AG09309 (cell line): ENCODE results near the gene EPHB1.
"Not testable (repeated sequence)": the region's sequence is repeated elsewhere in the genome, so short reads cannot be mapped to it uniquely, and the experiment has no call there.

Experiments
- DNase-seq: peaks from one replicate; pipeline ENCODE4 v3.0.0-alpha.2; 2010; ENCODE audit warnings: low read depth
- H3K4me3 ChIP-seq: 2 replicates; pipeline ENCODE4 v1.5.1; 2011; ENCODE audit warnings: mild to moderate bottlenecking, low read depth, low read length, moderate library complexity; ENCODE audit not compliant: control insufficient read depth
- CTCF ChIP-seq: IDR thresholded peaks from 2 replicates; pipeline ENCODE4 v1.5.1; 2011; ENCODE audit warnings: mild to moderate bottlenecking, low read depth, low read length, inconsistent platforms; ENCODE audit not compliant: insufficient read depth, control insufficient read depth; ENCODE audit errors: missing control alignments

The EPHB1 gene

GRCh38 chr3:135018149-135018923 is 223.3 kb downstream of the EPHB1 start:
- no peak for TF ChIP-seq CTCF
- no peak for DNase-seq
- H3K4me3 ChIP-seq, result no peak overlapping the region

- DNase-seq, result no peak
- TF ChIP-seq CTCF, result no peak
- no peak overlapping the region for H3K4me3 ChIP-seq
Measured at GRCh38 chr3:135020181-135020580, 225.1 kb downstream of the EPHB1 start.

GRCh38 chr3:135023996-135024658 is 229.1 kb downstream of the EPHB1 start:
- H3K4me3 ChIP-seq, result no peak overlapping the region
- TF ChIP-seq CTCF, result no peak
- no peak for DNase-seq

- H3K4me3 ChIP-seq, DNase-seq: not testable (repeated sequence)
Measured at GRCh38 chr3:135030768-135031615, 235.9 kb downstream of the EPHB1 start.

GRCh38 chr3:135033737-135034136 is 238.7 kb downstream of the EPHB1 start:
- DNase-seq, result no peak
- TF ChIP-seq CTCF, result no peak

GRCh38 chr3:135034291-135034768 is 239.3 kb downstream of the EPHB1 start:
- no peak for TF ChIP-seq CTCF
- no peak for DNase-seq
- no peak overlapping the region for H3K4me3 ChIP-seq

More at GRCh38 chr3:135033737-135034136, 238.7 kb downstream of the EPHB1 start:
- no peak overlapping the region for H3K4me3 ChIP-seq

GRCh38 chr3:135034891-135035440 is 239.9 kb downstream of the EPHB1 start:
- no peak overlapping the region for H3K4me3 ChIP-seq
- no peak for TF ChIP-seq CTCF
- DNase-seq, result no peak
